HG02678 (cell line): ENCODE results near the gene FAM180B.

ENCODE experiments used
- ATAC-seq: cut with Tn5 transposase; IDR thresholded peaks from one replicate; pipeline ENCODE4 v1.9.1; 2021; ENCODE audit warnings: mild to moderate bottlenecking, moderate library complexity; ENCODE audit not compliant: unreplicated experiment

The FAM180B gene

GRCh38 chr11:47566149-47566698 is 20.3 kb upstream of the FAM180B start:
- no peak for ATAC-seq

- no peak for ATAC-seq
Measured at GRCh38 chr11:47569646-47570045, 16.8 kb upstream of the FAM180B start.

GRCh38 chr11:47570651-47571356 is 15.7 kb upstream of the FAM180B start:
- no peak for ATAC-seq

- ATAC-seq = no peak
Measured at GRCh38 chr11:47571357-47571729, 15.1 kb upstream of the FAM180B start.

GRCh38 chr11:47571895-47572294 is 14.6 kb upstream of the FAM180B start:
- no peak for ATAC-seq

- ATAC-seq = no peak
Measured at GRCh38 chr11:47572715-47573255, 13.7 kb upstream of the FAM180B start.

GRCh38 chr11:47573321-47573720 is 13.2 kb upstream of the FAM180B start:
- no peak for ATAC-seq

- no peak for ATAC-seq
Measured at GRCh38 chr11:47577460-47578041, 8.9 kb upstream of the FAM180B start.

GRCh38 chr11:47578524-47579494 is 7.7 kb upstream of the FAM180B start, which contains the start of the genes KBTBD4 and NDUFS3:
KBTBD4 (minus strand) TSS chr11:47578970; CDS start chr11:47578951, 19 bp downstream.
NDUFS3 (plus strand) TSS chr11:47579074; CDS start chr11:47579092, 18 bp downstream.
- ATAC-seq = peak; percentile 93

- no peak for ATAC-seq
Measured at GRCh38 chr11:47583844-47584243, 2.6 kb upstream of the FAM180B start.

GRCh38 chr11:47587039-47587716 is 700 bp downstream of the FAM180B start:
- no peak for ATAC-seq

GRCh38 chr11:47587723-47588326 is 1.3 kb downstream of the FAM180B start:
- no peak for ATAC-seq

- ATAC-seq = no peak
Measured at GRCh38 chr11:47589118-47589517, 2.6 kb downstream of the FAM180B start.

GRCh38 chr11:47589584-47589976 is 3.1 kb downstream of the FAM180B start:
- no peak for ATAC-seq

- ATAC-seq = no peak
Measured at GRCh38 chr11:47589977-47590861, 3.7 kb downstream of the FAM180B start.

GRCh38 chr11:47591764-47592163 is 5.3 kb downstream of the FAM180B start:
- ATAC-seq = no peak

- ATAC-seq = no peak
Measured at GRCh38 chr11:47592251-47592650, 5.8 kb downstream of the FAM180B start.

- no peak for ATAC-seq
Measured at GRCh38 chr11:47592970-47593369, 6.5 kb downstream of the FAM180B start.

GRCh38 chr11:47593492-47593933 is 7.0 kb downstream of the FAM180B start:
- ATAC-seq = no peak
